ENCODE measurements around the gene ERMP1.

The ERMP1 gene

DNA sequence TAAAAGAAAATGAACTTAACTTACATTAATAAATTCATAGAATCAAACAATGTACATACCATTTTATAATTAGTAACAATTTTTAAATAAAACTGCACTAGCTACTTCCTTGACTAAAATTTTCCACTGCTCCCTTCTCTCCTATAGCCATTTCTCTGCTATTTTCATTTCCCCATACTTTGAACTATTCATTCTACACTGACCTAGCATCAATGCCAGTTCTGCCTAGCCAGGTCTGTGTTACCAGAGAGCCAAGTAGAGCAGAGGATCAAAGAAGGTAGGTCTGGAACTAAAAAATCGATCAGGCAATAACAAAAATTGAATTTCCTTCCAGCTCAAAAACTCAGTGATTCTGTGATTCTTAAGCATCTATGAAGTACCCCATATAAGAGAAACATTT is 84.5 kb downstream of the ERMP1 start:
- no peak for DNase-seq (ENCODE audit: low spot score)
- ChIA-PET POLR2A (ENCODE audit: low non-redundant PET) (no interaction called here), CTCF (no interaction called here)
- TF ChIP-seq, protein P1, sequence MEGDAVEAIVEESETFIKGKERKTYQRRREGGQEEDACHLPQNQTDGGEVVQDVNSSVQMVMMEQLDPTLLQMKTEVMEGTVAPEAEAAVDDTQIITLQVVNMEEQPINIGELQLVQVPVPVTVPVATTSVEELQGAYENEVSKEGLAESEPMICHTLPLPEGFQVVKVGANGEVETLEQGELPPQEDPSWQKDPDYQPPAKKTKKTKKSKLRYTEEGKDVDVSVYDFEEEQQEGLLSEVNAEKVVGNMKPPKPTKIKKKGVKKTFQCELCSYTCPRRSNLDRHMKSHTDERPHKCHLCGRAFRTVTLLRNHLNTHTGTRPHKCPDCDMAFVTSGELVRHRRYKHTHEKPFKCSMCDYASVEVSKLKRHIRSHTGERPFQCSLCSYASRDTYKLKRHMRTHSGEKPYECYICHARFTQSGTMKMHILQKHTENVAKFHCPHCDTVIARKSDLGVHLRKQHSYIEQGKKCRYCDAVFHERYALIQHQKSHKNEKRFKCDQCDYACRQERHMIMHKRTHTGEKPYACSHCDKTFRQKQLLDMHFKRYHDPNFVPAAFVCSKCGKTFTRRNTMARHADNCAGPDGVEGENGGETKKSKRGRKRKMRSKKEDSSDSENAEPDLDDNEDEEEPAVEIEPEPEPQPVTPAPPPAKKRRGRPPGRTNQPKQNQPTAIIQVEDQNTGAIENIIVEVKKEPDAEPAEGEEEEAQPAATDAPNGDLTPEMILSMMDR (conservative IDR thresholded peaks at IDR 0.05; ENCODE audit: low read depth) = no peak
- H3K27ac ChIP-seq = no peak overlapping the region

DNA sequence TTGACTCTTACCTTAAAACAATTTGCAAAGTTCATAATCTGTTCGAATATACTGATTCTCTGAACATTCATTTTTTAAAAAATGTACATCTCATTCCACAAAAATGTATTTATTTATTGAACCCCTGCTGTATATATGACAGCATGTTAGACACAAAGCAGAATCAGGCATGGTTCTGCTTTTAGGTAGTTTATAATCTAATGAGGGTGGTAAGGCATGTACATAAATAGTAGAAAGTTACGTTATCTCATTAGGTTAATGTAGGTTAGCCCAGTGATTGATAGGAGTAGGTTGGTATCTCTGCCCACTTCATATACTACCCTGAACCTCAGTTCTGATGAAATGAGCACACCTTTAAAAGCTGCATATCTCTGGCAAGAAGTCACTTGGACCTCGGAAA is 89.8 kb downstream of the ERMP1 start:
- ChIA-PET POLR2A (ENCODE audit: low non-redundant PET) (no interaction called here), CTCF (no interaction called here)
- no peak overlapping the region for H3K27ac ChIP-seq
- TF ChIP-seq, protein P1 (conservative IDR thresholded peaks at IDR 0.05; ENCODE audit: low read depth) = no peak
- no peak for DNase-seq (ENCODE audit: low spot score)

DNA sequence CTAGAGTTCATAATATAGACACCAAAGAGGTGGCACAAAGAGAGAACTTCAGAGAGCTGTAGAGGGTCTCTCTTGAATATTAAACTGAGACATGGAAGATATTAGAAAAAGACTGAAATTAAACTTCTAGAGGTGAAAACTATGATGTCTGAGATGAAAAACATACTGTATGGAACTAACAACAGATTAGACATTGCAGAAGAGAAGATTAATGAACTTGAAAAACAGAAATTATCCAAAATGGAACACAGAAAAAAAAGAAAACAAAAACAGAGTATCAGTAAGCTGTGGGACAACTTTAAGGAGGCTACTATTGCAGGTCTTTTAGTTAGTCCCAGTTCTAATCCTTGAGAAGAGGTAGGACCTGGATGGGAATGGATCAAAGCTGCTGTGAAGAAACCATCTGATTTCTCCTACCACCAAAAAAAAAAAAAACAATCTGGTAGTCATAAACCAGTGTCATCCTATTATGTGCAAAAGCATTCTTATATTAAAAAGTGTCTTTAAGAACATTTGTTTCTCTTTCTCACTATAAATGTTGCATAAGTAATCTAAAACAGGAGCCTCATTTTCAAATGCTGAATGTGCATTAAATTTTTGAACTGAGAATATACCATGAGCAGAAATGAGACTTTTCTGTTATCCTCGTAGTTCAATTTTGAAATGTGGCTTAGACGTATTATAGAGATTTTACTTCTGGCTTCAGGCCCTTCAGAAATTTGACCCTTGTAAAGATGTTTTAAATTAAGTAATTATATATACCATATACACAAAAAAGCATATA is 96.2 kb downstream of the ERMP1 start:
- CTCF ChIA-PET = no interaction called here
- POLR2A ChIA-PET (ENCODE audit: low non-redundant PET) = no interaction called here
- no peak overlapping the region for H3K27ac ChIP-seq
- no peak for DNase-seq (ENCODE audit: low spot score)
- TF ChIP-seq, protein P1 (conservative IDR thresholded peaks at IDR 0.05; ENCODE audit: low read depth) = no peak

DNA sequence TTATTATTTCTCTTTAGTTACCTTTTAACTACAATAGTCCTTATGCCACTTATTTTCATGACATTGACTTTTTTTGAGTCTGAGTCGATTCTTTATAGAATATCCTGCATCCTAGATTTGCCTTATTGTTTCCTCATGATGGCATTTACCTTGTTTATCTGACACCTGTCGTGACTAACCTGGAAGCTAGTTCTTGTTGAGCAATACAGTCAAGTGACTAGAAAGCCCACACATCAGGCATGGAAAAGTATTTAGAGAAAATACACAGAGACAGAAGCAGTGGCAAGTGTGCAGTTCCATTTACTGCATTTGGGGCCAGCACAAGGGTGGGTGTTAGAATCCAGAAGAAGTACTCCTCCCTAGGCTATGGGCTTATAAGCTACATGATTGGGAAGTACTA is 97.8 kb downstream of the ERMP1 start:
- TF ChIP-seq, protein P1 (conservative IDR thresholded peaks at IDR 0.05; ENCODE audit: low read depth) = no peak
- no peak overlapping the region for H3K27ac ChIP-seq
- ChIA-PET CTCF (no interaction called here), POLR2A (ENCODE audit: low non-redundant PET) (no interaction called here)
- DNase-seq (ENCODE audit: low spot score) = no peak

Measured in RWPE1 (cell line).